HG03097 (cell line): Measurements from ENCODE around the gene CNTLN.
"Not testable (repeated sequence)": the region's sequence is repeated elsewhere in the genome, so short reads cannot be mapped to it uniquely, and the experiment has no call there.

ENCODE experiments used
- ATAC-seq: cut with Tn5 transposase; IDR thresholded peaks from one replicate; pipeline ENCODE4 v1.9.1; 2021; ENCODE audit not compliant: unreplicated experiment, low FRiP score

CNTLN gene

GRCh38 chr9:17294822-17295624, 160.2 kb downstream of the CNTLN start:
- no peak for ATAC-seq

- no peak for ATAC-seq
These were observed 180.5 kb downstream of the CNTLN start for GRCh38 chr9:17315341-17315740.

GRCh38 chr9:17318821-17319320, 184.0 kb downstream of the CNTLN start:
- no peak for ATAC-seq

DNA sequence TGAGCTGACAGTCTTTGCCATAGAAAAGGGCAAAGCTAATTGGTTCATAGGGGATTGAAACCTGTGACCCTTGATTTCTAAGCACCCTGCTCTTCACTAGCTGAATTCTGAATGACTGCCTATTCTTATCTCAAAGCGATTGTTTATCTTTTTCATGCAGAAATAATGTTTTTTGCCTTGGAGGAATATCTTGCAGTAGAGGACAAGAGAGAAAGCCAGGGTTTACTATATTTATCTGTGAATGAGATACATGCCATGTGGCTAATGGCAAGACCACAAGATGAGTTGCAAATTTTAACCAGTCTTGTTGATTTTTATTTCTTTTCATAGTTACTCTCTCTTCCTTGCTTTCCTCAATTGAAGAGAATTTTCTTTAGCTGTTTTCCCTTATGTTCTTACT, 185.0 kb downstream of the CNTLN start:
- no peak for ATAC-seq

GRCh38 chr9:17322882-17323864, 188.3 kb downstream of the CNTLN start:
- no peak for ATAC-seq

- no peak for ATAC-seq
These were observed 193.5 kb downstream of the CNTLN start for GRCh38 chr9:17328331-17328730.

DNA sequence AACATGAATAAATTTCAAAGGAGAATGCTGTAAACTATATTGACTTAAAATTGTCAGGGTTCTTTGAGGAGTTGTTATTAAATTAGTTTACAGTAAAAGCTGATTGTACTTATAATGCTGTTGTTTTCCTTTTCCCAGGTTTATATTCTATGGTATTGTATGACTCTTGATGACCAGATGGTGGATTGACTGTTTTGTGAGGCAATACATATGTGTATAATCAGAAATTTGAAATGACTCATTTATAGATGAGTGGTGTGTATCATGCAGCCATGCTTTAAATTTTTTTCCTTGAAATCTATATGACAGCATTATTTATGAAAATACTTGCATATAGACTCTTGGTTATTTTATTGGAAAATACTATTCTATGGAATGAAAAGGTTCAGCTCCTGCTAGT, 195.3 kb downstream of the CNTLN start:
- ATAC-seq = no peak

DNA sequence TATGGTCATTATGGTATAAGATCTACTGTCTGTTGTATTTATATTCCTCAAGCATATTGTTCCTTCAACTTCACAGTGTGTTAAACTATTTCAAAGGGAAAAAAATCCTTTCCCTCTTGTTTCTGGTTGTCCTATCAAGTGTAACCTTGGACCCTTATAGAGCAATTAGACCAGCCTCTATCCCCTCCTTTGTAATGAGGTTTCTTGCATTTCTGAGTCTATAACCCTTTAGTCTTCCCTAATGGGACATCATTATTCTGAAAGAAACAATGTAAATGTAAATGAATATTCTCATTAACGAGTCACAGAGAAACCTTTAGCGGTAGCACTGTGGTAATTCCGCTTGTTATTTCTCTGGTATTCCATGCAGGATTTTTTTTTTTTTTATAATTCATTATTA, 197.3 kb downstream of the CNTLN start:
- ATAC-seq = no peak

DNA sequence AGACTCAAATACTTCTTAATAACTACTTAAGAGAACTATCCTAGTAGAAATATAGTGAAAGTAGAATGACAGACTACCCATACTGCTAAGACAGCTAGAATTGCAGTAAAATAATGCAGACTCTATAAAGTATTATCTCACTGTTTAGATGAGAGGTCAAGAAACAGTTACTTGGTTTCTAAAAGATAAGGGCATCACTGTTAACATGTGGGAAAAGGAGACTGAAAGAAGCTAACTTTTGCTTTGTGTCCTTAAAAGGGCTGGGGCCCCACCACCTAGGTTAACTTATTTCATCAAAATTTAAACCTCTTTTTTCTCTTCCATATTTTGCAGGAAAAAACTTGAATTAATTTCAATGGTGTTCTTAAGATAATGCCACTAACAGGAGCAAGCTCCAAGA, 204.3 kb downstream of the CNTLN start:
- ATAC-seq = no peak

DNA sequence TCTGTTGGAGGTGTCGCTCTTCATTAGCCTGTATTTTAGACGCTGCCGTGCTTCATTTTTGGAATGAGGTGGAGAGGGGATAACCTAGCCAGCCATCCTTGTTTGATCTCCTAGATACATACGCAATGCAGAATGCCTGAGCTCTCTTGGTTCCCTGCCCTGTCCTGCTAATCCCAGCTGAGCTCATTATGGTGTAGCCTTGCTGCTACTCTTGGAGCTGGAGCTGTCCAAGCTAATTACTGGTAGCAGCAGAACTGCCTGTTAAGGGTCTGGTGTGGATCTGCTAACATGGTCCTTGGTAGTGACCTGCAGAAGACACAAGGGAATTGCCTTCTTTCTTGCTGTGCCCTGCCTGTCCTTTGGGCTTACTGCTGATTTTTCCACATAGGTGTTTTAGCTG, 207.9 kb downstream of the CNTLN start:
- no peak for ATAC-seq

- no peak for ATAC-seq
These were observed 215.0 kb downstream of the CNTLN start for GRCh38 chr9:17349831-17350230.

- not testable (repeated sequence) for ATAC-seq
These were observed 219.2 kb downstream of the CNTLN start for GRCh38 chr9:17354006-17354405.

- ATAC-seq = no peak
These were observed 226.5 kb downstream of the CNTLN start for GRCh38 chr9:17361378-17361777.

DNA sequence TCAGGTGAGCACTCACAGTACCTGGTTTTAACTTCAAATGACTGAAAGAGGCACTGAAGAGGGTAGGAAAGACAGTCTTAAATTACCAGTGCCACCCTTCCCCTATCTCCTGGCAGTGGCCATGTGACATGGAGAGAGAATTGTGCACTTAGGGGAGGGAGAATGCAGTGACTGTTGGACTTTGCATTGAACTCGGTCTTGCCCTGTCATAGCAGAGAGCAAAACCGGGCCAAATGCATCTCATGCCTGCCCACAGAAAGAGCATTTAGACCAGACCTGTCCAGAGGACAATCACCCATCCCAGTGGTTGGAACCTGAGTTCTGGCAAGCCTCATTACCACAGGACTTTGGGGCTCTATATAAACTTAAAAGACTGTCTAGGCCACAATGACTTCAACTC, 232.2 kb downstream of the CNTLN start:
- ATAC-seq = no peak

- no peak for ATAC-seq
These were observed 245.5 kb downstream of the CNTLN start for GRCh38 chr9:17380126-17380861.

GRCh38 chr9:17387565-17387964, 252.7 kb downstream of the CNTLN start:
- no peak for ATAC-seq

- ATAC-seq = no peak
These were observed 254.2 kb downstream of the CNTLN start for GRCh38 chr9:17389026-17389425.

DNA sequence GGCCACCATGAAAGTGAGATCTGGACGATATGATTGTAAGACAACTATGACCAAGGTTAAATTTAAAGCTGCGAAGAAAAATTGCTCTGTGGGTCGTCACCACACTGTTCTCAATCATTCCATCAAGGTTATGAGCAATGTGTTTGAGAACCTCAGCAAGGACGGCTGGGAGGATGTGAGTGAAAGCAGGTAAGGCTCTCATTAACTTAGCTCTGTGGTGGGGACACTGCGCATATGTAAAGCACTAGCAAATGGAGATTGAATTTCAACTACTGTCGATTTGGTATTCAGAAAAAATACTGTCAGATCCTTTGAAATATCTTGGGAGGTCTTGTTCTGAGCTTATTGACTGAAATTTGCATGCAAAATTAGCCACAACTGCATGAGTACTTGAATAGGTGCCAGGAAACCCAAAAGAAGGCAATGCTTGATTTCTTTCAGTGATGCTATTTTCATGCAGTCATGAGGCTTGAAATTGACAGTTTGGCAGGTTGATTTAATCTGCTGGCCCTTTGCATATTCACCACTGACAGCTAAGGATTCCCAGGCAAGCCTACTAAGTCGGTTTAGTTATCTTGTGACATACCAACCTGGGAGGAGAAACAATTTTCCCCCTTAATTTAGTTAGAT, 260.2 kb downstream of the CNTLN start:
- ATAC-seq = no peak

GRCh38 chr9:17397166-17397728, 262.4 kb downstream of the CNTLN start:
- ATAC-seq = not testable (repeated sequence)

- ATAC-seq = no peak
These were observed 263.5 kb downstream of the CNTLN start for GRCh38 chr9:17398350-17398749.
